SW 1271 (cell line): ENCODE measurements around the gene CPA5.

Experiments
- DNase-seq, 2 experiments: peaks; one replicate each; lab custom pipeline; 2025; lab: John Stamatoyannopoulos, UW

The CPA5 gene

GRCh38 chr7:130379532-130379920 lies 34.9 kb downstream of the CPA5 start:
- no peak for DNase-seq

- DNase-seq = no peak
These were observed 35.6 kb downstream of the CPA5 start, which contains the start of gene CPA1 for GRCh38 chr7:130379921-130380860. CPA1 (plus strand) TSS chr7:130380494; CDS start chr7:130380521, 27 bp downstream.

DNA sequence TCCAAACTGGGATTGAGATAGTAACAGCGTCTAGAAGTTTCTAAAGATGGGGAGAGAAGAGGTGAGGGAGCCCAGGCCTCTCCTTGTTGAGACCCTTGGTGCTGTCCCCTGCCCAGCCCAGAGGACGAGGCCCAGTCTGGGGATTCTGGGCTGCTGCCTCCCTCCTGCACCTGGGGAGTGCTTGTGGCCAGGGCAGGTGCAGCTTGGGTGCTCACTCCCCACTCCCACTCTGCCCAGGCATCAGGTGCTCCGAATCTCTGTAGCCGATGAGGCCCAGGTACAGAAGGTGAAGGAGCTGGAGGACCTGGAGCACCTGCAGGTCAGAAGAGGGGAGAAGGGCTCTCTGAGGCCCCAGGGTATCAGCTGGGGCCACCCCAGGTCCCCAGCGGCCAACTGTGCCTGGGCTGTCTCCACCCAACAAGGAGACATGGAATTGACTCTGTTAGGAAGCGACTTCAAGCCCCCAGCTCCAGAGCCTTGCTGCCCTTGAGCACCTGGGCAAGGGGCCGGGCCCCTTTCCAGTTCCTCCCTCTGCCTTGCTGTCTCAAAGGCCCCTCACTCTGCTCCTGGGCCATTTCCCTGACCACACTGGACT lies 36.3 kb downstream of the CPA5 start:
- no peak for DNase-seq

DNA sequence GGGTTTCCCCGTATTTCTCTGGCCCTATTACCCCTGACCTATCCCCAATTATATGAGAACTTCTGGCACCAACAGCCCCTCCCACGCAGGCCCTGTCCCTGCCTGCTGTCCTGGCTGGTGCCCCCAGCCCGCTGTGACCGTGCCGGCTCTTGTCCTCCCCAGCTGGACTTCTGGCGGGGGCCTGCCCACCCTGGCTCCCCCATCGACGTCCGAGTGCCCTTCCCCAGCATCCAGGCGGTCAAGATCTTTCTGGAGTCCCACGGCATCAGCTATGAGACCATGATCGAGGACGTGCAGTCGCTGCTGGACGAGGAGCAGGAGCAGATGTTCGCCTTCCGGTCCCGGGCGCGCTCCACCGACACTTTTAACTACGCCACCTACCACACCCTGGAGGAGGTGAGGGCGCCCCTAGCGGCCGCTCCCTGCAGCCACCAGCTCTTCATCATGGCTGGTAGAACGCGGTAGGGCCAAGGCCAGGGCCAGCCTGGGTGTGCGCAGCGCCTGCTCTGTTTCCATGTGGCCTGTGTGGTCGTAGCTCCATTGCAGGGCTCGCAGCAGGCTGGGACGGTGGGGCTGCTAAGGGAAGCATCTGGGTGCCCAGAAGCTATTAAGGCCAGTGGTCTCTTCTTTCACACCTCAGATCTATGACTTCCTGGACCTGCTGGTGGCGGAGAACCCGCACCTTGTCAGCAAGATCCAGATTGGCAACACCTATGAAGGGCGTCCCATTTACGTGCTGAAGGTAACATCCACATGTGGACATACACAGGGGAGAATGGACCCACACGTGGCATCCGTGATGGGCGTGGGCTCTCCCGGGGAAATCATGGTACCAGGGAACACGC lies 37.1 kb downstream of the CPA5 start:
- DNase-seq = no peak

GRCh38 chr7:130383187-130383980 lies 38.8 kb downstream of the CPA5 start:
- DNase-seq = no peak

DNA sequence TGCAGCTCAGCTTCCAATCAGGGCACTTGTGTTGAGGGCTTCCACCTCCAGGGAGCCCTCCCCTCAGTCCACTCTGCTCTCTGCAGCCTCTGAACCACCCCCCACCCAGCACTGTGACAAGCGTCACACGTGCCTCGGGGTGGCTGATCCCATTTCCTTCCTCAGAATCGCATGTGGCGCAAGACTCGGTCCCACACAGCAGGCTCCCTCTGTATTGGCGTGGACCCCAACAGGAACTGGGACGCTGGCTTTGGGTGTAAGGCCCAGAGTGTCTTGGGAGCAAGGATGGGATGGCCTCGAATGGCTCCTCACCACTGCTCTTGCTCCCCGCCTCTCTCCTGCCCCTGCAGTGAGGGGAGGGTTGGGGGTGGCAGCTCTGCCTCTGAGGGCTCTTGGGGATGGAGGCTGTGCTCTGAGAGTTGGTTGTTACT lies 39.8 kb downstream of the CPA5 start:
- DNase-seq = no peak

- no peak for DNase-seq
These were observed 40.4 kb downstream of the CPA5 start for GRCh38 chr7:130384841-130385599.

- no peak for DNase-seq
These were observed 41.0 kb downstream of the CPA5 start for GRCh38 chr7:130385600-130386066.

GRCh38 chr7:130386876-130387275 lies 42.3 kb downstream of the CPA5 start:
- no peak for DNase-seq

DNA sequence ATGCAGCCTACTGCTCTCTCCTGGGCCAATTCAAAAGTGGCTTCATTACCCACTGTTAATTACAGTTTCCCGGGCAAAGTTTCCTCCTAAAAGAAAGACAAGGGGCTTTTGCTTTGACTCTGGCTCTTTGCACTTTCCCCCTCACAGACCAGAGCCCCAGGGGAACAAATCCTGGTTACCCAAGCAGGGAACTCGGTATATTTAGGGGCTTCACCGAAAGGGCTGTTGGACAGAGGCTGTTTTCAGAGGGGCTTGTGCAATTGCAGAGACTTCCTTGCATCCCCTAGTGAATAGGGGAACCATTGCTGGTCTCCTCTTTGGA lies 42.7 kb downstream of the CPA5 start:
- DNase-seq = no peak

GRCh38 chr7:130387628-130388403 lies 43.2 kb downstream of the CPA5 start:
- DNase-seq = no peak

DNA sequence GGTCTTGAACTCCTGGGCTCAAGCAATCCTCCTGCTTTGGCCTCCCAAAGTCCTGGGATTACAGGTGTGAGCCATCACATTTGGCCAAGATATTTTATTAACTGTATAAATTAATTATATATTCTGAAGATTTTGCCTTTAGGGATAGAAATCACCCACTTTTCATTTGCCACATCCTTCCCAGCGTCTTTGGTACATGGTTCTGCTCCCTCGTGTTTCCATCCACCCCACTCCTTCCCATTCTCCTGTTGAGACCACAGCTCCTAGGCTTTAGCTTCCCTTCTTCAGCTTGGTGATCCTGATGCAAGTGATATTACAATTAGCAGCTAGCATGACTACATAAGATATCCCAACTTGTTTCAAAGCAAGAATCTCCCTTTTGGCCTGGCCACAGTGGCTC lies 44.1 kb downstream of the CPA5 start:
- no peak for DNase-seq

- no peak for DNase-seq
These were observed 45.9 kb downstream of the CPA5 start for GRCh38 chr7:130390486-130390885.

- no peak for DNase-seq
These were observed 48.5 kb downstream of the CPA5 start for GRCh38 chr7:130393101-130393561.

- no peak for DNase-seq
These were observed 49.3 kb downstream of the CPA5 start for GRCh38 chr7:130393841-130394411.

GRCh38 chr7:130394421-130395195 lies 50.0 kb downstream of the CPA5 start:
- no peak for DNase-seq

DNA sequence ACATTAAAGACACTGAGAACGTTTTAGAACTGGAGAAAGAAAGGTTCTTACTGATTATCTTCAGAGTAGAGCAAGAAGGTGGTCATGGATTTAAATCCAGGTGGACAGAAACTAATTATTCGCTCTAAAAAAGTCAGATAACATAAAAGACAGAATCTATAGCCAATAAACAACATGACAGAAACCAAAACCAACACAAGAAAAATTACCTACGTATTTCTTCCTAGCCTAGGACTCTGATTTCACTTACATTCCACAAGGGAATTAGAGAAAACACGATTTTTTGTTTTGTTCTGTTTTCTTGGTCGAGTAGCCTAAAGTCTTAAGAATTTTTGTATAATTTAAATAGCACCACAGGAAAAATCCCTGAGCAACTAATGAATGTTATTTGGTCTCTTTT lies 50.8 kb downstream of the CPA5 start:
- DNase-seq = no peak

- no peak for DNase-seq
These were observed 51.5 kb downstream of the CPA5 start for GRCh38 chr7:130396109-130396508.
